ENCODE results near the gene SMARCC1.

The SMARCC1 gene

GRCh38 chr3:47663630-47664240, 118.0 kb downstream of the SMARCC1 start:
- no peaks in the 10 kb centered on the region for H3K4me1 ChIP-seq (ENCODE audit: insufficient read depth, insufficient read length)
- no peak for DNase-seq (ENCODE audit: low read depth, low spot score)
- no peaks in the 10 kb centered on the region for H3K27me3 ChIP-seq (ENCODE audit: insufficient read depth, insufficient read length)
- H3K9me3 ChIP-seq (ENCODE audit: insufficient read depth, low read length): peaks cover 11% of the 10 kb centered on the region
- H3K9ac ChIP-seq (ENCODE audit: insufficient read length, low read depth): no peak overlapping the region
- TF ChIP-seq ZNF274 (IDR thresholded peaks at IDR 0.05; ENCODE audit: low read depth, low read length) (no peak), YY1 (IDR thresholded peaks at IDR 0.05; ENCODE audit: insufficient read depth, insufficient read length) (no peak), SUZ12 (IDR thresholded peaks at IDR 0.05; ENCODE audit: extremely low read depth, insufficient read depth, insufficient read length) (no peak)
- peaks cover 46% of the 10 kb centered on the region for H3K36me3 ChIP-seq (ENCODE audit: insufficient read depth, insufficient read length, low read length)
- no peak overlapping the region for H3K4me3 ChIP-seq (ENCODE audit: insufficient read length, low read depth)

GRCh38 chr3:47661121-47661752, 120.5 kb downstream of the SMARCC1 start:
- Histone ChIP-seq H3K9me3 (ENCODE audit: insufficient read depth, low read length) (peaks cover 19% of the 10 kb centered on the region), H3K36me3 (ENCODE audit: insufficient read depth, insufficient read length, low read length) (peaks cover 58% of the 10 kb centered on the region), H3K9ac (ENCODE audit: insufficient read length, low read depth) (no peak overlapping the region), H3K4me1 (ENCODE audit: insufficient read depth, insufficient read length) (no peaks in the 10 kb centered on the region), H3K27me3 (ENCODE audit: insufficient read depth, insufficient read length) (no peaks in the 10 kb centered on the region), H3K4me3 (ENCODE audit: insufficient read length, low read depth) (no peak overlapping the region)
- no peak for DNase-seq (ENCODE audit: low read depth, low spot score)
- no peak for TF ChIP-seq ZNF274 (IDR thresholded peaks at IDR 0.05; ENCODE audit: low read depth, low read length)
- no peak for TF ChIP-seq SUZ12 (IDR thresholded peaks at IDR 0.05; ENCODE audit: extremely low read depth, insufficient read depth, insufficient read length)
- TF ChIP-seq YY1 (IDR thresholded peaks at IDR 0.05; ENCODE audit: insufficient read depth, insufficient read length): no peak

DNA sequence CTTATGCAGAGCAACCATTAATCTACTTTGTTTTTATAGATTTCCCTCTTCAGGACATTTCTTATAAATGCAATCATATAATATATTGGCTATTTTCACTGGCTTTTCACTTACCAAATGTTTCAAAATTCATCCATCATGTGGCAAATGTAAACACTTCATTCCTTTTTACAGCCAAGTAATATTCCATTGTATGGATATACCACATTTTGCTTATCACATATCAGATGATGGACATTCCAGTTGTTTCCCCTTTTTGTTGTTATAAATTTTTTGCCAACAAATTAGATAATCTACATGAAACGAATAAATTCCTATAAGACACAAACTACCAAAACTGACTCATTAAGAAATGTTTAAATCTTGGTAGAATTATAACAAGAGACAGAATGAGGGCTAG, 123.2 kb downstream of the SMARCC1 start:
- TF ChIP-seq ZNF274 (IDR thresholded peaks at IDR 0.05; ENCODE audit: low read depth, low read length) (no peak), YY1 (IDR thresholded peaks at IDR 0.05; ENCODE audit: insufficient read depth, insufficient read length) (no peak), SUZ12 (IDR thresholded peaks at IDR 0.05; ENCODE audit: extremely low read depth, insufficient read depth, insufficient read length) (no peak)
- no peak for DNase-seq (ENCODE audit: low read depth, low spot score)
- Histone ChIP-seq H3K9me3 (ENCODE audit: insufficient read depth, low read length) (peaks cover 19% of the 10 kb centered on the region), H3K4me1 (ENCODE audit: insufficient read depth, insufficient read length) (no peaks in the 10 kb centered on the region), H3K36me3 (ENCODE audit: insufficient read depth, insufficient read length, low read length) (peaks cover 55% of the 10 kb centered on the region), H3K4me3 (ENCODE audit: insufficient read length, low read depth) (no peak overlapping the region), H3K27me3 (ENCODE audit: insufficient read depth, insufficient read length) (no peaks in the 10 kb centered on the region), H3K9ac (ENCODE audit: insufficient read length, low read depth) (no peak overlapping the region)

GRCh38 chr3:47652142-47652541, 129.6 kb downstream of the SMARCC1 start:
- peaks cover 41% of the 10 kb centered on the region for H3K36me3 ChIP-seq (ENCODE audit: insufficient read depth, insufficient read length, low read length)
- H3K4me1 ChIP-seq (ENCODE audit: insufficient read depth, insufficient read length): no peaks in the 10 kb centered on the region
- no peaks in the 10 kb centered on the region for H3K27me3 ChIP-seq (ENCODE audit: insufficient read depth, insufficient read length)
- no peak overlapping the region for H3K9ac ChIP-seq (ENCODE audit: insufficient read length, low read depth)
- no peak for TF ChIP-seq YY1 (IDR thresholded peaks at IDR 0.05; ENCODE audit: insufficient read depth, insufficient read length)
- no peak for TF ChIP-seq ZNF274 (IDR thresholded peaks at IDR 0.05; ENCODE audit: low read depth, low read length)
- TF ChIP-seq SUZ12 (IDR thresholded peaks at IDR 0.05; ENCODE audit: extremely low read depth, insufficient read depth, insufficient read length): no peak
- no peaks in the 10 kb centered on the region for H3K9me3 ChIP-seq (ENCODE audit: insufficient read depth, low read length)
- no peak for DNase-seq (ENCODE audit: low read depth, low spot score)
- no peak overlapping the region for H3K4me3 ChIP-seq (ENCODE audit: insufficient read length, low read depth)

DNA sequence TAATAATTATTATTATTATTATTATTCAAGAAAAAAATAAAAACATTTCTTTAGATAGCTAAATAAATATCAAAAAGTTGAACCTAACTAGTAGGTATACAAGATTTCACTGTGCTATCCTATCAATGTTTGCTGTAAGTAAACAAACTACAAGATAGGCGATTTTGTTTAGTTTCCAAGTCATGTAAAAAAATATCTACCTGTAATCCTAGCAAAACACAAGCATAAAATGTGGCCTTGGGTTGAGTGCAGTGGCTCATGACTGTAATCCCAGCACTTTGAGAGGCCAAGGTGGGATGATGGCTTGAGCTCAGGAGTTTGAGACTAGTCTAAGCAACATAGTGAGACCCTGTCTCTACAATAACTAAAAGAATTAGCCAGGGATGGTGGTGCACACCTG, 131.4 kb downstream of the SMARCC1 start:
- no peak for DNase-seq (ENCODE audit: low read depth, low spot score)
- no peak for TF ChIP-seq SUZ12 (IDR thresholded peaks at IDR 0.05; ENCODE audit: extremely low read depth, insufficient read depth, insufficient read length)
- no peak for TF ChIP-seq ZNF274 (IDR thresholded peaks at IDR 0.05; ENCODE audit: low read depth, low read length)
- no peak for TF ChIP-seq YY1 (IDR thresholded peaks at IDR 0.05; ENCODE audit: insufficient read depth, insufficient read length)
- Histone ChIP-seq H3K4me3 (ENCODE audit: insufficient read length, low read depth) (no peak overlapping the region), H3K4me1 (ENCODE audit: insufficient read depth, insufficient read length) (no peaks in the 10 kb centered on the region), H3K27me3 (ENCODE audit: insufficient read depth, insufficient read length) (no peaks in the 10 kb centered on the region), H3K36me3 (ENCODE audit: insufficient read depth, insufficient read length, low read length) (peaks cover 40% of the 10 kb centered on the region), H3K9ac (ENCODE audit: insufficient read length, low read depth) (no peak overlapping the region), H3K9me3 (ENCODE audit: insufficient read depth, low read length) (no peaks in the 10 kb centered on the region)

DNA sequence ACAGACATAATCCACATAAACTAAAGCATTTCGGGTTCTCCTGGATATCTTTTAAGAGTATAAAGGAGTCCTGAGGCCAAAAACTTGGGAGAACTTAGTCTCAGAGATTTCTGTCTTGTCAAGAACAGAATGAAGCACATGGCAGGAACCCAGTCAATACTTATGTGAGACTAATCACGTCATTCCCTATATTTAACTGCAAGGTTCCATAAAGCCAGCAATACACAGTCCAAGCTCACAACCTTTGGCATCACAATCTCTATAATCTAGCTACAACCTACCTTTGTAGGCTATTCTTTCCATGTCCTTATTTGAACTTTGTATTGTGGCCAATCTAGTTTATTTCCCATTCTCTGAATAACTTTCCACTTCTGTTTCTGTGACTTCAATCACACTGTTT, 134.1 kb downstream of the SMARCC1 start:
- Histone ChIP-seq H3K4me1 (ENCODE audit: insufficient read depth, insufficient read length) (no peaks in the 10 kb centered on the region), H3K36me3 (ENCODE audit: insufficient read depth, insufficient read length, low read length) (peaks cover 53% of the 10 kb centered on the region), H3K4me3 (ENCODE audit: insufficient read length, low read depth) (no peak overlapping the region), H3K27me3 (ENCODE audit: insufficient read depth, insufficient read length) (no peaks in the 10 kb centered on the region), H3K9me3 (ENCODE audit: insufficient read depth, low read length) (no peaks in the 10 kb centered on the region), H3K9ac (ENCODE audit: insufficient read length, low read depth) (no peak overlapping the region)
- no peak for DNase-seq (ENCODE audit: low read depth, low spot score)
- TF ChIP-seq ZNF274 (IDR thresholded peaks at IDR 0.05; ENCODE audit: low read depth, low read length): no peak
- TF ChIP-seq YY1 (IDR thresholded peaks at IDR 0.05; ENCODE audit: insufficient read depth, insufficient read length): no peak
- TF ChIP-seq SUZ12 (IDR thresholded peaks at IDR 0.05; ENCODE audit: extremely low read depth, insufficient read depth, insufficient read length): no peak

DNA sequence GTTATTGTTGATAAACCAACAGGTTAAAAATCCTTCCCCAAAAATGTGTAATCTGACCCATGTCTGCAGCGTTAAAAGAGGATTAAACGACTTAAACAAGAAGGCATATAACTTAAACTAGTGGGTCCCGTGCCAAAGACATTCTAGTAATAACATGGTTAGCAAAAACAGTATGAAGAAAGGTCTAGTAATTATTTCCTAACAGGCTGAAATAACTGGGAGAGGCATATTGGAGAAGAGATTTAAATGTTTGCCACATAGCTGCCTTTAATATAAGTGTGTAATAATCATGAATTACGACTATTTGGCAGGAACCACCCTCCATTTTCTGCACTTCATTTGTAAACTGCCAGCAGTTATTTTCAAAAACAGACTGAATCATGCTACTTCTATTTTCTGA, 135.3 kb downstream of the SMARCC1 start:
- DNase-seq (ENCODE audit: low read depth, low spot score): no peak
- H3K9ac ChIP-seq (ENCODE audit: insufficient read length, low read depth): no peak overlapping the region
- H3K36me3 ChIP-seq (ENCODE audit: insufficient read depth, insufficient read length, low read length): peaks cover 56% of the 10 kb centered on the region
- no peaks in the 10 kb centered on the region for H3K4me1 ChIP-seq (ENCODE audit: insufficient read depth, insufficient read length)
- no peaks in the 10 kb centered on the region for H3K27me3 ChIP-seq (ENCODE audit: insufficient read depth, insufficient read length)
- no peak for TF ChIP-seq ZNF274 (IDR thresholded peaks at IDR 0.05; ENCODE audit: low read depth, low read length)
- no peak for TF ChIP-seq SUZ12 (IDR thresholded peaks at IDR 0.05; ENCODE audit: extremely low read depth, insufficient read depth, insufficient read length)
- TF ChIP-seq YY1 (IDR thresholded peaks at IDR 0.05; ENCODE audit: insufficient read depth, insufficient read length): no peak
- no peaks in the 10 kb centered on the region for H3K9me3 ChIP-seq (ENCODE audit: insufficient read depth, low read length)
- no peak overlapping the region for H3K4me3 ChIP-seq (ENCODE audit: insufficient read length, low read depth)

Data from NT2/D1 (cell line).